Airway epithelial cell (primary cell): ENCODE results near the gene BCAS3. TPM values are rescaled to one million over a fixed set of nuclear protein-coding genes. Genes with fewer than 3 reads are reported as not detected.

Source experiments
- total RNA-seq: library from RNA; depleted of rRNA; stranded (reverse); fragments of >200 nt; gene quantifications from 2 replicates; pipeline ENCODE4 v1.2.3, GENCODE V29; 2015

BCAS3 gene
- total RNA-seq = 4.9 and 14.7 TPM in 2 replicates

GRCh38 chr17:60677308-60678117 lies at the start of gene BCAS3:
Gene BCAS3 (plus strand): TSS chr17:60677851.

GRCh38 chr17:61399131-61400065 lies 721.7 kb downstream of the BCAS3 start, which contains the start of gene TBX2:
Gene TBX2 (plus strand): TSS chr17:61399843. CDS start chr17:61400177, 334 bp downstream.

Other genes starting within 250 kb of the BCAS3 start
- 9.6 and 11.7 TPM in 2 replicates for gene APPBP2, start 151.6 kb upstream of the BCAS3 start, total RNA-seq
- gene PPM1D, start 77.7 kb upstream of the BCAS3 start, total RNA-seq = 2.1 and 6.5 TPM in 2 replicates